ENCODE results near the gene PDZD2.

DNA sequence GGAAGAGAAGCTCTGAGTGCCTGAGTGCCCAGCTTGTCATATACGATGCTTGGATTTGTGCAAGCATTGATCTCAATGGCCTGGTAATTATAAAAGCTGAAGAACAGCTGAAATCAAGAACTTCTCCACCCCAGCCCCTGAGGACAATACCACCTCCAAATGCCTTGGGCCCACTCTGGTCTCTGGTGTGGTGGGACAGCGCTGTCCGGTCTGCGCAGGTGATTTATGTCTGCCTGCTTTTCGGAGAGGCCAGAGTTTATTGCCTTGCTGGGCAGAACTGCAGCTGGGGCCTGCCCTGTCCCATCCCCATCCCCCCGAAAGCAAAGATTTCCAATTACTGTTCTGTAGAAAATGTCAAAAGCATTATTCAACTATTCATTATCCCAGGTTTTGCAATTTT is 1.1 kb upstream of the PDZD2 start:
- TF ChIP-seq, protein P1, sequence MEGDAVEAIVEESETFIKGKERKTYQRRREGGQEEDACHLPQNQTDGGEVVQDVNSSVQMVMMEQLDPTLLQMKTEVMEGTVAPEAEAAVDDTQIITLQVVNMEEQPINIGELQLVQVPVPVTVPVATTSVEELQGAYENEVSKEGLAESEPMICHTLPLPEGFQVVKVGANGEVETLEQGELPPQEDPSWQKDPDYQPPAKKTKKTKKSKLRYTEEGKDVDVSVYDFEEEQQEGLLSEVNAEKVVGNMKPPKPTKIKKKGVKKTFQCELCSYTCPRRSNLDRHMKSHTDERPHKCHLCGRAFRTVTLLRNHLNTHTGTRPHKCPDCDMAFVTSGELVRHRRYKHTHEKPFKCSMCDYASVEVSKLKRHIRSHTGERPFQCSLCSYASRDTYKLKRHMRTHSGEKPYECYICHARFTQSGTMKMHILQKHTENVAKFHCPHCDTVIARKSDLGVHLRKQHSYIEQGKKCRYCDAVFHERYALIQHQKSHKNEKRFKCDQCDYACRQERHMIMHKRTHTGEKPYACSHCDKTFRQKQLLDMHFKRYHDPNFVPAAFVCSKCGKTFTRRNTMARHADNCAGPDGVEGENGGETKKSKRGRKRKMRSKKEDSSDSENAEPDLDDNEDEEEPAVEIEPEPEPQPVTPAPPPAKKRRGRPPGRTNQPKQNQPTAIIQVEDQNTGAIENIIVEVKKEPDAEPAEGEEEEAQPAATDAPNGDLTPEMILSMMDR (IDR thresholded peaks at IDR 0.05): no peak
- TF ChIP-seq POLR2A (IDR thresholded peaks at IDR 0.05): no peak
- TF ChIP-seq POLR2AphosphoS5 (IDR thresholded peaks at IDR 0.05): no peak

Data from prostate gland (tissue), 2 donors.